Measurements from ENCODE around the gene P3H2.

- TF ChIP-seq, protein P1, sequence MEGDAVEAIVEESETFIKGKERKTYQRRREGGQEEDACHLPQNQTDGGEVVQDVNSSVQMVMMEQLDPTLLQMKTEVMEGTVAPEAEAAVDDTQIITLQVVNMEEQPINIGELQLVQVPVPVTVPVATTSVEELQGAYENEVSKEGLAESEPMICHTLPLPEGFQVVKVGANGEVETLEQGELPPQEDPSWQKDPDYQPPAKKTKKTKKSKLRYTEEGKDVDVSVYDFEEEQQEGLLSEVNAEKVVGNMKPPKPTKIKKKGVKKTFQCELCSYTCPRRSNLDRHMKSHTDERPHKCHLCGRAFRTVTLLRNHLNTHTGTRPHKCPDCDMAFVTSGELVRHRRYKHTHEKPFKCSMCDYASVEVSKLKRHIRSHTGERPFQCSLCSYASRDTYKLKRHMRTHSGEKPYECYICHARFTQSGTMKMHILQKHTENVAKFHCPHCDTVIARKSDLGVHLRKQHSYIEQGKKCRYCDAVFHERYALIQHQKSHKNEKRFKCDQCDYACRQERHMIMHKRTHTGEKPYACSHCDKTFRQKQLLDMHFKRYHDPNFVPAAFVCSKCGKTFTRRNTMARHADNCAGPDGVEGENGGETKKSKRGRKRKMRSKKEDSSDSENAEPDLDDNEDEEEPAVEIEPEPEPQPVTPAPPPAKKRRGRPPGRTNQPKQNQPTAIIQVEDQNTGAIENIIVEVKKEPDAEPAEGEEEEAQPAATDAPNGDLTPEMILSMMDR (IDR thresholded peaks at IDR 0.05) = no peak
- TF ChIP-seq POLR2A (IDR thresholded peaks at IDR 0.05) = no peak
- TF ChIP-seq EP300 (IDR thresholded peaks at IDR 0.05) = no peak
Observed at GRCh38 chr3:190065204-190065603, 55.5 kb downstream of the P3H2 start.
